ENCODE measurements around the gene ULK4. TPM values are rescaled to one million over a fixed set of nuclear protein-coding genes. Genes with fewer than 3 reads are reported as not detected.

The ULK4 gene
- total and polyA plus RNA-seq, 2 donors (not counting 1 experiment from before 2014, with no cell fraction given): 9.1 to 9.7 TPM

DNA sequence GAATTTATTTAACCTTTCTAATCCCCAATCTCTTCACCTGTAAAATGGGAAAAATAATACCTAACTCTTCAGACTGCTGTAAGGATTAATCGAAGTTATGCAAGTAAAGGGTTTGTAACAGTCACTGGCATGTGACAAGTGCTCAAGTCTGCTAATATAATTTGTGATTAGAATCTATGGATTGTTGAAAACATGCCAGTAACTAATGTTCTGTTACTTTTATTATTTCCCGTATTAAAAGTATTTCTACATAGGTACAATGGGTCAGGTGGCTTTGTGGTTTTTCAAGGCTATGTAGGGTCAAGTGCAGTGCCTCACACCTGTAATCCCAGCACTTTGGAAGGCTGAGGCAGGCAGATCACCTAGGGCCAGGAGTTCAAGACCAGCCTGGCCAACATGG, 29.4 kb downstream of the ULK4 start:
- TF ChIP-seq, protein P1, sequence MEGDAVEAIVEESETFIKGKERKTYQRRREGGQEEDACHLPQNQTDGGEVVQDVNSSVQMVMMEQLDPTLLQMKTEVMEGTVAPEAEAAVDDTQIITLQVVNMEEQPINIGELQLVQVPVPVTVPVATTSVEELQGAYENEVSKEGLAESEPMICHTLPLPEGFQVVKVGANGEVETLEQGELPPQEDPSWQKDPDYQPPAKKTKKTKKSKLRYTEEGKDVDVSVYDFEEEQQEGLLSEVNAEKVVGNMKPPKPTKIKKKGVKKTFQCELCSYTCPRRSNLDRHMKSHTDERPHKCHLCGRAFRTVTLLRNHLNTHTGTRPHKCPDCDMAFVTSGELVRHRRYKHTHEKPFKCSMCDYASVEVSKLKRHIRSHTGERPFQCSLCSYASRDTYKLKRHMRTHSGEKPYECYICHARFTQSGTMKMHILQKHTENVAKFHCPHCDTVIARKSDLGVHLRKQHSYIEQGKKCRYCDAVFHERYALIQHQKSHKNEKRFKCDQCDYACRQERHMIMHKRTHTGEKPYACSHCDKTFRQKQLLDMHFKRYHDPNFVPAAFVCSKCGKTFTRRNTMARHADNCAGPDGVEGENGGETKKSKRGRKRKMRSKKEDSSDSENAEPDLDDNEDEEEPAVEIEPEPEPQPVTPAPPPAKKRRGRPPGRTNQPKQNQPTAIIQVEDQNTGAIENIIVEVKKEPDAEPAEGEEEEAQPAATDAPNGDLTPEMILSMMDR (conservative IDR thresholded peaks at IDR 0.05 in 1 of 2, IDR thresholded peaks at IDR 0.05 in 1 of 2; ENCODE audit: low read depth in 1 of 2, low read length in 2 of 2): no peak
- no peak for TF ChIP-seq EZH2 (IDR thresholded peaks at IDR 0.05; ENCODE audit: low read length, missing control alignments)
- H3K9me3 ChIP-seq (ENCODE audit: control insufficient read depth, insufficient read depth, low read depth, low read length): no peaks in the 10 kb centered on the region
- no peak overlapping the region for H3K4me2 ChIP-seq (ENCODE audit: extremely low read depth, insufficient read depth, low read length)
- H3K9ac ChIP-seq (ENCODE audit: insufficient read depth, low read length): no peak overlapping the region
- no peaks in the 10 kb centered on the region for H4K20me1 ChIP-seq (ENCODE audit: control insufficient read depth, extremely low read depth, insufficient read depth, low read length)
- H3K4me1 ChIP-seq (ENCODE audit: control insufficient read depth, extremely low read depth, insufficient read depth, low read length): no peaks in the 10 kb centered on the region
- no peak overlapping the region for H3K27ac ChIP-seq (ENCODE audit: insufficient read depth, low read length)
- H3K79me2 ChIP-seq (ENCODE audit: control insufficient read depth, insufficient read depth, low read length): no peaks in the 10 kb centered on the region
- DNase-seq (ENCODE audit: low read depth in 2 of 2): no peak
- no peaks in the 10 kb centered on the region for H3K36me3 ChIP-seq (ENCODE audit: control insufficient read depth, insufficient read depth, low read length)
- no peak overlapping the region for H2AFZ ChIP-seq (ENCODE audit: low read length)
- H3K4me3 ChIP-seq (replicated peaks in 1 of 4; ENCODE audit: control extremely low read depth in 1 of 4, insufficient read depth in 1 of 4, low read depth in 3 of 4, low read length in 4 of 4): no peak overlapping the region
- H3K27me3 ChIP-seq (ENCODE audit: control insufficient read depth, insufficient read depth, low read length): no peaks in the 10 kb centered on the region

DNA sequence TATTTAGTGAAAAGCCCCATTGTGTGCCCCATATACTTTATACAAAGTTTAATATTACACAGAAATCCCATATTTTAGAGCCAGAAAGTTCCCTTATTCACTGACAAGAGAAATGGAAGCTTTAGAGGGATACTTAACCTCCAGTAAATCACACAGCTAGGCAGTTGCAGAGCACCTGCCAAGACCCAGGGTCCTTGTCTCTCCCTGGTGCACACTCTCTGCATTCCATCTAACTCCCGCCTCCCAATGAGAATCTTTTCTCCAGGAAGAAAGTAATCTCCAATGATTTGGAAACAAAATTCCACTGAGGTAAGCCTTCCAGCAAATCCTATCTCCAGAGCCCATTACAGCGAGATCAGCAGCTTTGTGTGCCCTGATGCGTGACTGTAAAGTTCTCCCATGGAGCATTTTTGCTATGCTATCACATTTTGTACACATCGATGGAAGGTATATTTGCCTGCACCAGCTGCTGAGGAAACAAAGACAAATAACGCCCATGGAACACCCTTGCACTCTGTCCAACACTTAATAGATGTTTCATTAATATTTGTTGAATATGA, 41.4 kb downstream of the ULK4 start:
- Histone ChIP-seq H3K79me2 (ENCODE audit: control insufficient read depth, insufficient read depth, low read length) (no peaks in the 10 kb centered on the region), H3K9me3 (ENCODE audit: control insufficient read depth, insufficient read depth, low read depth, low read length) (no peaks in the 10 kb centered on the region), H3K4me2 (ENCODE audit: extremely low read depth, insufficient read depth, low read length) (no peak overlapping the region), H2AFZ (ENCODE audit: low read length) (no peak overlapping the region), H3K36me3 (ENCODE audit: control insufficient read depth, insufficient read depth, low read length) (no peaks in the 10 kb centered on the region), H3K9ac (ENCODE audit: insufficient read depth, low read length) (no peak overlapping the region), H4K20me1 (ENCODE audit: control insufficient read depth, extremely low read depth, insufficient read depth, low read length) (no peaks in the 10 kb centered on the region), H3K4me1 (ENCODE audit: control insufficient read depth, extremely low read depth, insufficient read depth, low read length) (no peaks in the 10 kb centered on the region), H3K27me3 (ENCODE audit: control insufficient read depth, insufficient read depth, low read length) (no peaks in the 10 kb centered on the region), H3K27ac (ENCODE audit: insufficient read depth, low read length) (no peak overlapping the region), H3K4me3 (replicated peaks in 1 of 4; ENCODE audit: control extremely low read depth in 1 of 4, insufficient read depth in 1 of 4, low read depth in 3 of 4, low read length in 4 of 4) (no peak overlapping the region)
- TF ChIP-seq, protein P1 (conservative IDR thresholded peaks at IDR 0.05 in 1 of 2, IDR thresholded peaks at IDR 0.05 in 1 of 2; ENCODE audit: low read depth in 1 of 2, low read length in 2 of 2): no peak
- no peak for TF ChIP-seq EZH2 (IDR thresholded peaks at IDR 0.05; ENCODE audit: low read length, missing control alignments)
- DNase-seq (ENCODE audit: low read depth in 2 of 2): no peak

DNA sequence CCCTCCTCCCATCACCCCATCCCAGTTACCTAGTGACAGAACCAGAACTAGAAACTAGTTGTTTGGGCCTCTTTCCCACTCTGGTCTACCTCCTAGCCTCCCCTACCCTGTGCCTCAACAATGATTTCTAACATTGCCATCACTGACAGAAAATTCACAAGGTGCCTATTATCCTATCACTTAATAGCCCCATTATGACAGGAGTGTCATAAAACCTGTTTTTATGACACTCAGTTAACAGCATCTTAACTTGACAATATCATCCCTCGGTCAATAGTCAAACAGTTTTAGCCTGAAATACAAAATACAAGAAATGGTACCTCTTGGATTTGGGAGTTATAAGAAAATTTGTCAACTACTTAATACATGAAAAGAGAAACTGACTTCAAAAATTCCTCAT, 46.5 kb downstream of the ULK4 start:
- Histone ChIP-seq H3K79me2 (ENCODE audit: control insufficient read depth, insufficient read depth, low read length) (no peaks in the 10 kb centered on the region), H3K9me3 (ENCODE audit: control insufficient read depth, insufficient read depth, low read depth, low read length) (no peaks in the 10 kb centered on the region), H3K9ac (ENCODE audit: insufficient read depth, low read length) (no peak overlapping the region), H2AFZ (ENCODE audit: low read length) (no peak overlapping the region), H3K4me2 (ENCODE audit: extremely low read depth, insufficient read depth, low read length) (no peak overlapping the region), H3K27ac (ENCODE audit: insufficient read depth, low read length) (no peak overlapping the region), H3K4me3 (replicated peaks in 1 of 4; ENCODE audit: control extremely low read depth in 1 of 4, insufficient read depth in 1 of 4, low read depth in 3 of 4, low read length in 4 of 4) (no peak overlapping the region), H3K36me3 (ENCODE audit: control insufficient read depth, insufficient read depth, low read length) (no peaks in the 10 kb centered on the region), H3K4me1 (ENCODE audit: control insufficient read depth, extremely low read depth, insufficient read depth, low read length) (no peaks in the 10 kb centered on the region), H3K27me3 (ENCODE audit: control insufficient read depth, insufficient read depth, low read length) (no peaks in the 10 kb centered on the region), H4K20me1 (ENCODE audit: control insufficient read depth, extremely low read depth, insufficient read depth, low read length) (no peaks in the 10 kb centered on the region)
- no peak for DNase-seq (ENCODE audit: low read depth in 2 of 2)
- TF ChIP-seq, protein P1 (conservative IDR thresholded peaks at IDR 0.05 in 1 of 2, IDR thresholded peaks at IDR 0.05 in 1 of 2; ENCODE audit: low read depth in 1 of 2, low read length in 2 of 2): no peak
- no peak for TF ChIP-seq EZH2 (IDR thresholded peaks at IDR 0.05; ENCODE audit: low read length, missing control alignments)
